BJ (cell line): ENCODE measurements around the gene BGN. TPM values are rescaled to one million over a fixed set of nuclear protein-coding genes. Genes with fewer than 3 reads are reported as not detected.

Source experiments
- CTCF ChIA-PET: fragments of 350-600 bp; formaldehyde crosslinking; extraction: SDS; loops from one replicate; lab custom pipeline; 2021; ENCODE audit warnings: antibody characterized with exemption, inconsistent platforms; lab: Yijun Ruan, JAX
- POLR2A ChIA-PET: fragments of 300-600 bp; sonication (Branson Sonifier 250); formaldehyde crosslinking; extraction: SDS; loops from one replicate; lab custom pipeline; 2021; ENCODE audit warnings: antibody characterized with exemption; lab: Charles Lee
- DNase-seq: peaks from one replicate; pipeline ENCODE4 v3.0.0-alpha.2; 2011; ENCODE audit warnings: low read depth
- H3K27me3 ChIP-seq: 2 replicates; pipeline ENCODE4 v1.6.0; 2011; ENCODE audit warnings: low read length; ENCODE audit not compliant: control insufficient read depth, insufficient read depth
- H3K36me3 ChIP-seq: 2 replicates; pipeline ENCODE4 v1.5.1; 2011; ENCODE audit warnings: low read length; ENCODE audit not compliant: control insufficient read depth, insufficient read depth
- H3K4me3 ChIP-seq: 2 replicates; pipeline ENCODE4 v1.5.1; 2011; ENCODE audit warnings: low read depth, mild to moderate bottlenecking, control low read depth, low read length
- polyA plus RNA-seq: library from polyadenylated mRNA; depleted of rRNA; stranded (reverse); fragments of >200 nt; gene quantifications from 2 replicates; pipeline ENCODE4 v1.2.3, GENCODE V29; 2011
- TF ChIP-seq, protein P1 (sequence below): IDR thresholded peaks from 2 replicates; pipeline ENCODE4 v1.5.1; 2011; ENCODE audit warnings: low read depth, mild to moderate bottlenecking, control low read depth, inconsistent platforms, low read length, moderate library complexity; ENCODE audit not compliant: insufficient read depth

Gene BGN
- polyA plus RNA-seq, 1 experiment: 487 TPM

DNA sequence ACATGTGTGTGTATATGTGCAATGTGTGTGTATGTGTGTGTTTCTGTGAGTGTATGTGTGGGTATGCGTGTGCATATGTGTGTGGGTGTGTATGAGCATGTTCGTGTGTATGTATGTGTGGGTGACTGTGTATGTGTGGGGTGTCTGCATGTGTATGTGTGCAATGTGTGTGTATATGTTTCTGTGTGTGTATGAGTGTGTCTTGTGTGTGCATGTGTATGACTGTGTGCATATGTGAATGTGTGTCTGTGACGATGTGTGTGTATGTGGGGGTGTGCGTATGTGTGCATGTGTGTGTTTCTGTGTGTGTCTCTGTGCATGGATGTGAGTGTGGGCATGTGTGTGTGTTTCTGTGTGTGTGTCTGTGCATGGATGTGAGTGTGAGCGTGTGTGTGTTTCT lies 18.5 kb downstream of the BGN start:
- CTCF ChIA-PET: no interaction called here
- POLR2A ChIA-PET: no interaction called here
- TF ChIP-seq, protein P1, sequence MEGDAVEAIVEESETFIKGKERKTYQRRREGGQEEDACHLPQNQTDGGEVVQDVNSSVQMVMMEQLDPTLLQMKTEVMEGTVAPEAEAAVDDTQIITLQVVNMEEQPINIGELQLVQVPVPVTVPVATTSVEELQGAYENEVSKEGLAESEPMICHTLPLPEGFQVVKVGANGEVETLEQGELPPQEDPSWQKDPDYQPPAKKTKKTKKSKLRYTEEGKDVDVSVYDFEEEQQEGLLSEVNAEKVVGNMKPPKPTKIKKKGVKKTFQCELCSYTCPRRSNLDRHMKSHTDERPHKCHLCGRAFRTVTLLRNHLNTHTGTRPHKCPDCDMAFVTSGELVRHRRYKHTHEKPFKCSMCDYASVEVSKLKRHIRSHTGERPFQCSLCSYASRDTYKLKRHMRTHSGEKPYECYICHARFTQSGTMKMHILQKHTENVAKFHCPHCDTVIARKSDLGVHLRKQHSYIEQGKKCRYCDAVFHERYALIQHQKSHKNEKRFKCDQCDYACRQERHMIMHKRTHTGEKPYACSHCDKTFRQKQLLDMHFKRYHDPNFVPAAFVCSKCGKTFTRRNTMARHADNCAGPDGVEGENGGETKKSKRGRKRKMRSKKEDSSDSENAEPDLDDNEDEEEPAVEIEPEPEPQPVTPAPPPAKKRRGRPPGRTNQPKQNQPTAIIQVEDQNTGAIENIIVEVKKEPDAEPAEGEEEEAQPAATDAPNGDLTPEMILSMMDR: no peak
- no peak overlapping the region for H3K4me3 ChIP-seq
- peaks cover 3% of the 10 kb centered on the region for H3K27me3 ChIP-seq
- DNase-seq: no peak
- no peaks in the 10 kb centered on the region; the same call in 1 of the 2 replicates for H3K36me3 ChIP-seq

DNA sequence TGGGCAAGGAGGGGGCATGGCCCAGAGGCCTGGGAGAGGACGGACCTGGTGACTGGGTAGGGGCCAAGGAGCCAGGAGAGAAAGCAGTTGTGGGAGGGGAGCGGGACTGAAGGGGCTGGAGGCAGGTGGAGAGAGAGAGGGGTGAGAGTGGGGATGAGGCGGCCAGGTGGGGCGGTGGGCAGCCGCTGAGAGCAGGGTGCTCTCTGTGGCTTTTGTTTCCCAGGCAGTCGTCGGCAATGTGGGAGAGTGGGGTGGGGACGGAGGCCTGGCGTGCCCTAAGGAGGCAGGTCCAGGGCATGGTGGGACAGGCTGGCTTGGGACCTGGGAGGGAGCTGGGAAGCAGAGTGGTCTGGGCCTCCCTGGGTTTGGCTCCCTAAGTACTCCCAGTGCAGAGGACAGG lies 19.5 kb downstream of the BGN start:
- no peak for DNase-seq
- Histone ChIP-seq H3K27me3 (peaks cover 8% of the 10 kb centered on the region), H3K36me3 (no peaks in the 10 kb centered on the region), H3K4me3 (no peak overlapping the region)
- CTCF ChIA-PET: no interaction called here
- POLR2A ChIA-PET: no interaction called here
- TF ChIP-seq, protein P1: no peak

DNA sequence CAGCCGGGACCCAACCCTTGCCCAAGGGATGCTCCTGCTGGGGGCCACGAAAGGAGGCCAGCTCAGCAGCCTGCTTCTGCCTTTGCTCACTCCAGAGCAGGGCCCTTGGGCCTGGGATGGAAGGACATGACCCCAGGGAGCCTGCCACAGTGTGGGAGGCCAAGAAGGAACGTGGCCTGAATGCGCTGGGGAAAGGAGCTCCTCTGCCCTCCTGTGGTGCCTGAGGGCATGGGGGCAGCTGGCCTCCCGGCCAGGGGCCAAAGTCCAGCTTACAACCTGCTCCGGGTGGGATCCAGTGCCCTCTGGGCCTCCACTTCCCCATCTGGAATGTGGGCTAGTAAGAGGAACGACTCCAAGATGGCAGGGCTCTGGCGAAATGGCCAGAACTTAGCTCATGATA lies 20.7 kb downstream of the BGN start:
- ChIA-PET CTCF (interaction anchor here (0.9 to 1.2 kb wide), 3 partner anchors 8 to 45 kb away, joined by 4 to 6 read pairs (median 6); partner anchors contain the start of gene HAUS7), POLR2A (no interaction called here)
- TF ChIP-seq, protein P1: no peak
- H3K4me3 ChIP-seq: no peak overlapping the region
- no peak for DNase-seq
- H3K27me3 ChIP-seq: peaks cover 8% of the 10 kb centered on the region
- no peaks in the 10 kb centered on the region for H3K36me3 ChIP-seq

DNA sequence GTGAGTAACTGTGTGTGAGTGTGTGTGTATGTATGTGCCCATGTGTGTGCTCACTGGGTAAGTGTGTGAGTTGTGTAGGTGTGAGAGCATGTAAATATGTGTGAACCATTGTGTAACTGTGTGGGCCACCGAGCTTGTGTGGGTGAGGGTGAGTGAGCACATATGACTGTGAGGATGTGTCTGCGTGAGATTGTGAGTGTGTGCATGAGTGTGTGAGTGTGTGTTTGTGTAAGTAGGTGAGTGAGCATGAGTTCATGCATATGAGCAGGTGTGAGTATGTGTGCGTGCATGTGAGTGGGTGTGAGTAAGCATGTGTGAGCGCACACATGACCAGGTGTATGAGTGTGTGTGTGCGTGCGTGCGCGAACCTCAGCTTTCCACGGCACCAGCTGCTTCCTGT lies 21.3 kb downstream of the BGN start:
- CTCF ChIA-PET: interaction anchor here (0.9 kb wide), 1 partner anchor 9 kb away, joined by 4 read pairs; no protein-coding TSS in a partner anchor
- Histone ChIP-seq H3K4me3 (no peak overlapping the region), H3K27me3 (peaks cover 8% of the 10 kb centered on the region), H3K36me3 (no peaks in the 10 kb centered on the region)
- POLR2A ChIA-PET: no interaction called here
- DNase-seq: no peak
- TF ChIP-seq, protein P1: no peak

DNA sequence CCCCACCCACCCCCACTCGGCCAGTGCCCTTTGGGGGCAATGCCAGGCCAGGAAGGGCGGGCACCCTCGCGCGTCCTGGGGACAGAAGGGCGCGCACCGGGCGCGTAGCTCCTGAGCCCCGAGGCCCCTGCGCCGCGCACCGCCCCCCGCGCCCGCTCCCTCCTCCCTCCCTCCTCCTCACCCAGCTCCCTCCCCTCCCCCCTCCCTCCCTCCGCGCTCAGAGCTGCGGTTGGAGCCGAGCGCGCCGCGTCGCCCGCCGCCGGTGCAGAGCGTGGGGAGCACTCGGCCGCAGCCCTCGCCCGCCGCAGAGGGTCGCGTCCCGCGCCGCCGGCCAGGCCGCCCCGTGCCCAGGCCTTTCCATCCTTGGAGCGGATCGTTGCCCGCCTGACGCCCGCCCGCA lies 22.6 kb downstream of the BGN start, which contains the start of gene ATP2B3:
TSS of gene ATP2B3 (plus strand) at position 220 of the 400 bp plus-strand sequence. CDS start 18,606 bp downstream, outside the sequence.
- TF ChIP-seq, protein P1: no peak
- Histone ChIP-seq H3K36me3 (no peaks in the 10 kb centered on the region), H3K27me3 (peaks cover 8% of the 10 kb centered on the region), H3K4me3 (no peak within 1 kb of the TSS)
- CTCF ChIA-PET: no interaction called here
- POLR2A ChIA-PET: no interaction called here
- no peak for DNase-seq
